Activated CD4-positive, alpha-beta T cell treated with anti-CD3 and anti-CD28 coated beads, Interleukin-2, amount 50 U/mL, for 4 hours (primary cell): Measurements from ENCODE around the gene LEMD2.

Experiments used
- DNase-seq, 2 experiments: peaks; one replicate each; pipeline ENCODE4 v3.0.0-alpha.2; 2020

The LEMD2 gene

GRCh38 chr6:33792981-33793380 is 4.1 kb upstream of the LEMD2 start:
- DNase-seq = no peak

DNA sequence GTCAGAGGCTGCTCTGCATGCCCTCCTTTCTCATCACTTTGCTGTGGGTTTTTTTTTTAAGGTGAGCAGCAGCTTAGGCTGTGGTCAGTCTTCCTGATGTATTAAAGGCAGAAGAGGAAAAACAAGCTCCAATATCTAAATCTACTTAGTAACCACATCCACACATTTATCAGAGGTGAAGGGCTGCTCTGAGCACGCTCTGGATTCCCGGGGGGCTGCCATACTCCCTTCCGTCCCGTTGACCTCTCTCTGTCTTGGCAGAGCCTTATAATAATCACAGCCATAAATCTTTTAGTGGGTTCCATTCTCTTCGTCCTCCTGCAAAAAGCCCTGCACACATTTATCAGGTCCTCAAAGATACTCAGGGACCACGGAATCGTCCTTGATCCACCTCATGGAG is 2.7 kb upstream of the LEMD2 start:
- no peak for DNase-seq

- DNase-seq = no peak
These were observed 2.0 kb upstream of the LEMD2 start for GRCh38 chr6:33790910-33791309.

DNA sequence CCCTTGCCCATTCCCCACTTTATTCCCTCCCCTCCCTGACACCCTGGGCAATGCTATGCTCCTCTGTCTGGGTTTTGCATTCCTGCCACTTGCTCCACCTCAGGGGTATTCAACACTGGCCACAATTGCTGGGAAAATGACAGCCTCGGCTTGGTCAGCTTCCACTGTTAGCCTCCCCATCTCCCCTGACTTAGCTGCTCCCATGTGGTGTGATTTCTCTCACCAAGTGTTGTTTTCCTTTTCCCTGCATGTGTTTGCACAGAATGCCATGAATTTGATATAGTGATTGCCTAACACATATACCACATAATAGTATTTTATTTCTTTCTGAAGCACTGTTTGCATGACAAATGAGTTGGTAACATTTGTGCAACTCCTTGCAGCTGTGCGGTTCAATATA is 1.4 kb upstream of the LEMD2 start:
- DNase-seq = no peak

DNA sequence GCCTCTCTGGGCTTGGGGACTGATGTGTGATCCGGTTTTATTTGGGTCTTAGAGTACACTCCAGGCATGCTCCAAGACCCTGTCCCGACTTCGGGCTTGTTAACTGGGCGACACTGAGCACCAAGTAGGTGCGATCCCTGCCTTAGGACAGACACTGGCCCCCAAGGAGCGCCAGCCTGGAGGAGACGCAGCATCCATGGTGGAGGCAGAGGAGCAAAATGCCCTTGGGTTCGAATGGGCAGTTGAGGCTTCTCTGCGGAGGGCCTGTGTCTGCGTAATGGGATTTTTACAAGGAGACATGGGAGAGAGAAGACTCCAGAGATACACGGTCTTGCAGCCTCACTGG is 593 bp upstream of the LEMD2 start:
- no peak for DNase-seq

DNA sequence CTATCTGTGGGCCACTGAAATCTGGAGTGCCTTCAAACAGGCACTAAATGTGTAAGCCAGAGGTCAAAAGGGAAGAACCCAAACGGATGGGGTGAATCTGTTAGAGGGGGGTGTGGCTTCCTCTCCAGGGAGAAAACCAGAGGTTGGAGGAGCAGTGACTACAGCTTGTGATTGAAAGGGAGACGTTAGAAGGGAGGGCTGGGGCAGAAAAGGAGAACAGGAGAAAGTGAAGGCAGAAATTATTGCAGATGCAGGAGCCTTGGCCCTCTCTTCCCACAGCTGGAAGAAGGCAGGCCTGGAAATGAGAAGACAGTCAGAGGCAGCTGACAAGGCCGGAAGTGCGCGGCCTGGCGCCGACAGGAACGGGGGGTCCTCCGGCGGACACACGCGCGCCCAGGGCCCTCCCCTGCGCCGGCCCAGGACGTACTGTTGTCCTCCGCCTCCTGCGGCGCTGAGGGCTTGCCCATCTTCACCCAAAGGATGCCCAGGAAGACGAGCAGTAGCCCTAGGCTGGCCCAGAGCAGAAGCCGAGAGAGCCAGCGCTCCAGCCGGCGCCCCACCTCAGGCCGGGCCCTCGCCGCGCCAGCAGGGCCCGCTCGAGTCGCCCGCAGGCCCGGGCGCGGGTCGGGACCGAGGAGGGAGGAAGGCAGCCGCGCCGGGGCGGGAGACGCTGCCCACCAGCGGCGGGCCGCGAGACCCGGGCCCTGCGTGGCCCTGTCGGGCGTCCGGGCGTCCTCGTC is 806 bp downstream of the LEMD2 start:
- DNase-seq = peak; percentile 21 to 31

DNA sequence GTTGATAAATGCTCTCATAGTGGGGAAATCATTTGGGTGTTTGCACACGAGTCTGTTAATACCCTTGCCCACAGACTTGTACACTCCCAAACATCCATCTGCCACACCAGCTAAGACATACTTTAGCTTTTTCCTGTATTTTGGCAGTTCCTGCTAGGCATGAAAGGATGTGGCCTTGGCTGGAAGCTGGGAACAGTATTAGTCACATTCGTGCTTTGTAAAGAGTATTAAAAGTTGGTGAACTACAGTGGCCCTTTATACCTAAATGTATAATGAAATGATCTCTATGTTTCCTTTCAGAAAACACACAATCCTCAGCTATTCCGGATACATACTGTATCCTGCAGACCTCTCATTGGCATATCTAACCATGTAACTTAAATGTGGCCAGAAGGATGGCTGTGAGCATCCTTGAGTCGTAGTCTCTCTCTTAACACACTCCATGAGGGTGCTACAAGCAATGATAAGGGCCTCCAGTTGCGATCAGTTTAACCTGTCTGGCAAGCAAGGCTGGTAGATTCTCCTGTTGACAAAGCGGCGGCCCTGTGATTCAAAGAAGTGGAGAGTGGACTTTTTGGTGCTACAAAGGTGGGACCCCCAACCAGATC is 1.5 kb downstream of the LEMD2 start:
- no peak for DNase-seq

- DNase-seq = no peak
These were observed 2.2 kb downstream of the LEMD2 start for GRCh38 chr6:33786736-33787135.

DNA sequence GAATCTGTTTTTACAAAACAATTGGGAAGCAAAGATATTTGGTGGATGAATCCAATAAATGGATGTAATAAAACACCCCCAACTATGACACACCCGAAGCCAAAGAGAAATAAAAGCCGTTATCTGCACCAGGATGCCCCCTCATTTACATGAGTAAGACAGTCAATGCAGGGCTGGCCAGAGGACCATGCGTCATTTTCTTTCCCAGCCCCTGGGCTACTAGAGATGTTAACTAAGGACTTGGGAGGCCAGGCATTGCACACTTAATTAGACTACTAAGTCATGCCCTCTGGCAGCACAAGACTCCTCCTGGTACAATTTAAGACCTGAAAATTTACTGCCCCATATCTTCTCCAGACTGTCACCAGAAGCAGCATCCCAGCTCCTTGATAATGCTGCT is 3.2 kb downstream of the LEMD2 start:
- DNase-seq = no peak

- DNase-seq = no peak
These were observed 4.1 kb downstream of the LEMD2 start for GRCh38 chr6:33784787-33785186.

GRCh38 chr6:33783781-33784520 is 5.0 kb downstream of the LEMD2 start:
- no peak for DNase-seq

- DNase-seq = no peak
These were observed 6.4 kb downstream of the LEMD2 start for GRCh38 chr6:33782561-33782960.

DNA sequence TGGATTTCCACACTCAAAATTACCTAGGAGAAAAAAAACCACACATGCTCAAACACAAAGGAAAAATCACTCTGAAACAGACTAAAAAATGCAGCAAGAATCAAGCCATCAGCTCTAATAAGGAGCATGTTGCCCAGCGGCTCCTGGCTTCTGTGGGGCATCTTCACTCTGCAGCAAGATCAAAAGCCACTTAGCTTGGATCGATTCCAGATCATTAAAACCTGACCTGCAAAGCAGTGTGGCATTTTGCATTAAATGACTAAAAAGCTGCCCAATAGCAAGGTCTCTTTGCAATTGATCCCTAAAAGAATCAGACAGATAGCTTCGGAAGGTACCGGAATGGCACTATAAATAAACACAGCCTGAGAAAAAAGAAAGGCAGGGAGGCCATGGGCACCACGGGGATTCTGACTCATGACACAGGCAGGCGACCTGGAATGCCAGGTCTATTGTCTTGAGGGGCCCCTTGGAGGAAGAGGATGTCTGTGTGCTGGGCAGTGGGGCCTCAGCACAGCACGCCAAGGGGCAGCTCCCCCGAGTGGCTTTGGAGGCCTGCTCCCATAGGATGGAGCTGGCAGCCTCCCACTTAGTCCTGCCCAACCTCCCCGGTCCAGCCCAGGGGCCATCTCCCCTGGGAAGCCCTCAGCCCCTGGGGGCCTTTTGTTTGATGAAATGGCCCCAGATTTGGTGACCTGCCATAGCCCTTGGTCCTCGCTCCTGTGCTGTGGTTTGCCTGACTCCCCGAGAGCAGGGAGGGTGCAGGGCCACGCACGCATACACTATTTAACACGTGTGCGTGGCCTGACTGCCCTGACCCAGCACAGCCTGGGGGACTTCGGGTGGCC is 7.6 kb downstream of the LEMD2 start:
- no peak for DNase-seq

GRCh38 chr6:33779895-33780294 is 9.0 kb downstream of the LEMD2 start:
- DNase-seq = no peak

DNA sequence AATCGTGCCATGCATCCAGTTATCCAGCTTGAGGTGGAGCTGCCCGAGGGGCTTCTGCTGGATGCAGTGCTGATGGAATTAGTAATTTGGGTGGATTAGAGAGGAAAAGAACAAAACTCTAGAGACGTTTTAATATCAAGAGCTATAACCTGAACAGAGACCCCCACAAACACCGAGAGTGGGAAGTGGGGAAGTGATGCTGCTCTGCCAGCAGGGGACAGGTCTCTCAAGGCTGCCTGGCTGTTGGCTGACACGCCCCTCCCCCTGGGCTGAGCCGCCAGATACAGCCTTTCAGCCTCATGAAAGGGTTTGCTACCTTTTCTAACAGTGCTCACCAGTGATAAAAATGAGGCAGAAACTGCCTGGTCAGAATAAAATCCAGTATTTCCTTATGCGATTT is 9.6 kb downstream of the LEMD2 start:
- no peak for DNase-seq

- no peak for DNase-seq
These were observed 10.3 kb downstream of the LEMD2 start for GRCh38 chr6:33778444-33779121.

DNA sequence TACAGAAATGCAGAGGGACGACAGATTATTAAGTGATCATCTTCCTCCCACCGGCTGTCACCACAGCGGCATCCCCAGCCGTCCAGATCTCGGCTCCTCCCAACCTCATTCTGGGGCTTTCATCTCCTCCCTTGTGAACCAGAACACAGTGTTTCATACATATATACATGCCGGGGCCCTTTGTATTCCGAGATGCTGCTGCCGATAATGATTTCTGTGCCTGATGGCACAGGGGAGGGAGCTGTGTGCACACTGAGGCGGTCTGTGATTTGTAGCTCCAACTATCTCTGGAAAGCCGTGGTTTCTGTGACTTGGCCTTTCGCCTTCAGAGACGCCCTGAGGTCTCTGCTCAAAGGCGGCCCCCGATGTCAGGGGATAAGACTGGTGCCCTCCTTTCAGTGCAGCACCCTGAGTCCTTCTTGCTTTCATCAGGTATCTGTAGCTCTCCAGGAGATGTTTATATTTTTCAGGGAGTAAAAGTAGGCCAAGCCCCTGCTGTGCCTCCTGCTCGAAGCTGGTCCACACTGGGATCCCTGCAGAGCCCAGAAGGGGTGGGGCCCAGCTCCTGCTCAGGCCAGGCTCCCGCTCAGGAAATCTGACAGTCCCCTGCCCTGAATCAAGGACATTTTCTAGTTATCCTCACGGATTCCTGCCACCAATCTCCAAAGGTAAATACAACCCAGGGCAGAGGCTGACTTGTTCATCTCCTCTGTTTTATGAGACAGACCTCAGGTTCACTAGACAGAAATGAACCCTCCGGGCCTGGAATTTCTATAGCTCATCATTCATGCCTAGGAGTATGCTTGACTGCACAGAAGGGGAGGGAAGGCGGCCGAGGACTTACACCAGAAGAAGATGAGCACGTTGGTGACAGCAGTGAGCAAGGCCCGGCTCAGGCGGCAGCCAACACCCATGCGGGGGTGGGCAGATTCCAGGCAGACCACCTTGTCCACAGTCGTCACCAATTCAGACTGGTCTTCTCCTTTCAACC is 11.2 kb downstream of the LEMD2 start:
- DNase-seq = no peak

DNA sequence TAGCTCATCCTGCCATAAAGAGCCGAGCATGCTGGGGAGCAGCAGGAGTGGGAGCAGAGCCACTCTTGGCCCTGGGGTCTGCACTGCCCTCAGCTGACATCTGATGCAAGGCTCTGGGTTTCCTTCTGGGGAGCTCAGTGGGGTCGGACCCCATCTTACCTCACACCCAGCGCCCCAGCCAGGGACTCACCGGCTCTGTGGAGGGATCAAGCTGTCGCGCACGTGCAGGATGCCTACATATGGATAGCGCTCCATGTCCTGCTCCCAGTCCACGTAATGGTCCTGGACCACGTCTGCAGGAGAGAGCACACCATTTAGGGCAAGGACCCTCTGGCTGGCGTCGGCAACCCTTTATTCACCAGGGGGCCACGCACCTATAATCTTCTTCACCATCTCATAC is 12.2 kb downstream of the LEMD2 start:
- DNase-seq = no peak

- no peak for DNase-seq
These were observed 12.7 kb downstream of the LEMD2 start for GRCh38 chr6:33776186-33776585.

DNA sequence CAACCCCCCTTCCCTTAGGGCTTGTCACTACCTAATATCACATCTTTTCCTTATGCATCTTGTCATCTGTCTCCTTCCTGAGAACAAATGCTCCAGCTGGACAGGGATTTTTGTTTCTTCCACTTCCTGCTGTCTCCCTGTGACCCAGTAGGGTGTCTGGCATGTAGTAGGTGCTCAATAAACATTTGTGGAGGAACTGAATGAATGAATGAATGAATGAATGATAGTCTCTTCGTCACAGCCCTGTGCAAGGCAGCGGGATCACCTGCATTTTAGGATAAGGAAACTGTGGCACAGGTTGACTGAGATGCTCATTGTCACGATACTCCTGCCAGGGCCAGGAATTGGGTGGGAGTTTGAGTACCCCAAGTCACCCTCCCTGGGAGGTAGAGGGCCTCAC is 14.2 kb downstream of the LEMD2 start:
- no peak for DNase-seq

GRCh38 chr6:33772902-33773472 is 15.9 kb downstream of the LEMD2 start:
- DNase-seq = no peak
